Activated B cell treated with CpG ODN at 0.5 μM for 24 hours (primary cell): ENCODE results near the gene HOMEZ. TPM values are rescaled to one million over a fixed set of nuclear protein-coding genes. Genes with fewer than 3 reads are reported as not detected.
"Not testable (repeated sequence)": the region's sequence is repeated elsewhere in the genome, so short reads cannot be mapped to it uniquely, and the experiment has no call there.

Source experiments
- ATAC-seq: fragments of 200-7000 bp; cut with Tn5 transposase; one replicate; pipeline ENCODE4 v1.10.0; 2021; ENCODE audit warnings: low read depth, mild to moderate bottlenecking, moderate library complexity
- CTCF ChIA-PET: fragments of 350-600 bp; sonication (Branson Sonifier 250); formaldehyde crosslinking; loops from one replicate; lab custom pipeline; 2021; ENCODE audit warnings: antibody characterized with exemption; lab: Charles Lee
- POLR2A ChIA-PET: fragments of 350-600 bp; sonication (Branson Sonifier 250); formaldehyde crosslinking; loops from one replicate; lab custom pipeline; 2021; ENCODE audit warnings: antibody characterized with exemption; lab: Charles Lee
- DNase-seq: peaks from one replicate; pipeline ENCODE4 v3.0.0; 2022
- H3K27ac Mint-ChIP-seq: one replicate; pipeline ENCODE4 v1.8.0; 2020; ENCODE audit warnings: mixed read lengths
- H3K27me3 Mint-ChIP-seq: one replicate; pipeline ENCODE4 v1.8.0; 2021; ENCODE audit warnings: mixed read lengths
- H3K36me3 Mint-ChIP-seq: one replicate; pipeline ENCODE4 v1.8.0; 2021; ENCODE audit warnings: low read depth, mixed read lengths
- H3K4me1 Mint-ChIP-seq: one replicate; pipeline ENCODE4 v1.8.0; 2021; ENCODE audit warnings: mixed read lengths
- H3K4me3 Mint-ChIP-seq: one replicate; pipeline ENCODE4 v1.8.0; 2020; ENCODE audit warnings: mild to moderate bottlenecking, mixed read lengths
- H3K9me3 Mint-ChIP-seq: one replicate; pipeline ENCODE4 v1.8.0; 2020; ENCODE audit warnings: mixed read lengths
- CTCF ChIP-seq: fragments of 200-600 bp; IDR thresholded peaks from one replicate; pipeline ENCODE4 v1.8.0; 2022; ENCODE audit warnings: antibody characterized with exemption, mild to moderate bottlenecking
- intact Hi-C: fragments of 100-400 bp; cut with micrococcal nuclease; formaldehyde crosslinking; loops from one replicate; pipeline ENCODE4 v1.15.1; 2024
- total RNA-seq: library from RNA; stranded (reverse); gene quantifications from 2 replicates; pipeline ENCODE4 v1.2.3, GENCODE V29; 2022

Gene HOMEZ, protein sequence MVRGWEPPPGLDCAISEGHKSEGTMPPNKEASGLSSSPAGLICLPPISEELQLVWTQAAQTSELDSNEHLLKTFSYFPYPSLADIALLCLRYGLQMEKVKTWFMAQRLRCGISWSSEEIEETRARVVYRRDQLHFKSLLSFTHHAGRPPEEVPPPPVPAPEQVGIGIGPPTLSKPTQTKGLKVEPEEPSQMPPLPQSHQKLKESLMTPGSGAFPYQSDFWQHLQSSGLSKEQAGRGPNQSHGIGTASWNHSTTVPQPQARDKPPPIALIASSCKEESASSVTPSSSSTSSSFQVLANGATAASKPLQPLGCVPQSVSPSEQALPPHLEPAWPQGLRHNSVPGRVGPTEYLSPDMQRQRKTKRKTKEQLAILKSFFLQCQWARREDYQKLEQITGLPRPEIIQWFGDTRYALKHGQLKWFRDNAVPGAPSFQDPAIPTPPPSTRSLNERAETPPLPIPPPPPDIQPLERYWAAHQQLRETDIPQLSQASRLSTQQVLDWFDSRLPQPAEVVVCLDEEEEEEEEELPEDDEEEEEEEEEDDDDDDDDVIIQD
- 10.8 and 11.5 TPM in 2 replicates for total RNA-seq

- ChIA-PET POLR2A (interaction anchor here (0.6 to 3.4 kb wide), 7 partner anchors 9 to 449 kb away, joined by 3 to 44 read pairs (median 13); partner anchors contain the start of genes ACIN1, C14orf119, PABPN1 and PPP1R3E), CTCF (interaction anchor here (0.9 to 2.0 kb wide), 5 partner anchors 10 to 165 kb away, joined by 3 to 14 read pairs (median 6); no protein-coding TSS in a partner anchor)
- peaks cover 18% of the 10 kb centered on the region for H3K4me1 Mint-ChIP-seq
- DNase-seq (peak; percentile 97), ATAC-seq (peak; percentile 97)
- H3K36me3 Mint-ChIP-seq = peaks cover 7% of the 10 kb centered on the region
- no peaks in the 10 kb centered on the region for H3K9me3 Mint-ChIP-seq
- no peaks in the 10 kb centered on the region for H3K27me3 Mint-ChIP-seq
- H3K4me3 Mint-ChIP-seq = peak within 1 kb of the TSS; percentile 96
- H3K27ac Mint-ChIP-seq = peak within 1 kb of the TSS; percentile 90
- TF ChIP-seq CTCF = no peak
- intact Hi-C loops = loop anchor here (1.0 kb wide), 4 partner anchors 9 to 183 kb away; partner anchors contain the start of genes NGDN and PABPN1
These were observed at the start of gene HOMEZ for GRCh38 chr14:23286020-23286901. TSS of gene HOMEZ (minus strand) at chr14:23286132. CDS start at chr14:23285952, 180 bp downstream.

DNA sequence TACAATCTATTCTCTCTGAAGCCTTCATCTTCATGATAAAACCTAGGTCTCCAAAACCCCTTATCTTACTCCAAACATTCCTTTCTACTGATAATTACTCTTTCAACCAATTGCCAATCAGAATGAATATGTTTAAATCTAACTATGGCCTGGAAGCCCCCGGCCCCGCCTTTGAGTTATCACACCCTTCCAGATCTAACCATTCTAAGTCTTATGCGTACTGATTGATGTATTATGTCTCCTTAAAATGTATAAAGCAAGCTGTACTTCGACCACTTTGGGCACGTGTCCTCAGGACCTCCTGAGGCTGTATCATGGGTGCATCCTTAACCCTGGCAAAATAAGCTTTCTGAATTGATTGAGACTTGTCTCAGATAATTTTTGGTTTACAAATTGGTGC is 49.7 kb upstream of the HOMEZ start:
- Mint-ChIP-seq H3K4me3 (no peak overlapping the region), H3K27ac (no peak overlapping the region), H3K27me3 (peaks cover 33% of the 10 kb centered on the region), H3K4me1 (no peaks in the 10 kb centered on the region), H3K36me3 (peaks cover 2% of the 10 kb centered on the region), H3K9me3 (peaks cover 6% of the 10 kb centered on the region)
- CTCF ChIA-PET = interaction anchor here (0.6 to 1.2 kb wide), 4 partner anchors 40 to 267 kb away, joined by 3 to 4 read pairs (median 3); no protein-coding TSS in a partner anchor
- DNase-seq = no peak
- POLR2A ChIA-PET = interaction anchor here (0.5 kb wide), 1 partner anchor 43 kb away, joined by 5 read pairs; no protein-coding TSS in a partner anchor
- intact Hi-C loops = no loop called here
- no peak for ATAC-seq
- no peak for TF ChIP-seq CTCF

- ChIA-PET POLR2A (interaction anchor here (0.6 kb wide), 1 partner anchor 233 kb away, joined by 4 read pairs; no protein-coding TSS in a partner anchor), CTCF (interaction anchor here (1.7 to 2.9 kb wide), 3 partner anchors 52 to 233 kb away, joined by 5 to 13 read pairs (median 6); no protein-coding TSS in a partner anchor)
- Mint-ChIP-seq H3K4me1 (peaks cover 3% of the 10 kb centered on the region), H3K27ac (no peak overlapping the region), H3K4me3 (no peak overlapping the region), H3K9me3 (no peaks in the 10 kb centered on the region), H3K27me3 (no peaks in the 10 kb centered on the region), H3K36me3 (peaks cover 31% of the 10 kb centered on the region)
- DNase-seq (no peak), ATAC-seq (peak; percentile 73)
- intact Hi-C loops = loop anchor here (1.0 to 10.0 kb wide), 6 partner anchors 52 to 627 kb away; partner anchors contain the start of genes DHRS4 and NGDN
- TF ChIP-seq CTCF = peak; percentile 42
These were observed 42.2 kb upstream of the HOMEZ start for GRCh38 chr14:23327947-23328744.

DNA sequence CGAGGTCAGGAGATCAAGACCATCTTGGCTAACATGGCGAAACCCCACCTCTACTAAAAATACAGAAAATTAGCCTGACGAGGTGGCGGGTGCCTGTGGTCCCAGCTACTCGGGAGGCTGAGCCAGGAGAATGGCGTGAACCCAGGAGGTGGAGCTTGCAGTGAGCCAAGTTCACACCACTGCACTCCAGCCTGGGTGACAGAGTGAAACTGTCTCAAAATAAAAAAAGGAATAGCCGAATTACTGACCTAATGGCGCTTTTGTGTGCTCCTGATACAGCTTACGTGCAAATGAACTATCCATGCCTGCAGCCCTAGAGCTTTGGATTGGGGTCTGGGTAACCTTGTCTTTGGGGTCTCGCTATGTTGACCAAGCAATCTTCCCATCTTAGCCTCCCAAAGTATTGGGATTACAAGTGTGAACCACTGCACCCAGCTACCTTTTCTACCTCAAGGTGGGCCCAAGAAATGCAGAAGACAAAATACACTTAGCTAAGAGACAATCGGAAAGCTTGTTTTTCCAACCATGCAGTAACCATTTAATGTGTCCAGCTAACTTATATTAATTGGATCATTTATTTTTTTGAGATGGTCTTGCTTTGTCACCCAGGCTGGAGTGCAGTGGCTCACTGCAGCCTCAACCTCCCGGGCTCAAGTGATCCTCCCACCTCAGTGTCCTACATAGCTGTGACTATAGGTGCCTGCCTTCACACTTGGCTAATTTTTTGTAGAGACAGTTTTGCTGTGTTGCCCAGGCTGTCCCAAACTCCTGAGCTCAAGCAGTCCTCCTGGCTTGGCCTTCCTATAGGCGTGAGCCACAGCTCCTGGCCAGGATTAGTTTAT is 40.8 kb upstream of the HOMEZ start:
- intact Hi-C loops = loop anchor here (10.0 kb wide), 1 partner anchor 628 kb away; the partner anchor contains the start of gene DHRS4
- DNase-seq (no peak), ATAC-seq (no peak)
- Mint-ChIP-seq H3K36me3 (peaks cover 45% of the 10 kb centered on the region), H3K27me3 (no peaks in the 10 kb centered on the region), H3K4me3 (no peak overlapping the region), H3K4me1 (peaks cover 16% of the 10 kb centered on the region), H3K27ac (no peak overlapping the region), H3K9me3 (no peaks in the 10 kb centered on the region)
- CTCF ChIA-PET = interaction anchor here (0.9 to 2.9 kb wide), 6 partner anchors 11 to 236 kb away, joined by 3 to 13 read pairs (median 5); partner anchors contain the start of gene PPP1R3E
- no peak for TF ChIP-seq CTCF
- POLR2A ChIA-PET = interaction anchor here (0.8 to 1.8 kb wide), 4 partner anchors 17 to 26 kb away, joined by 3 to 9 read pairs (median 5); partner anchors contain the start of gene PPP1R3E

GRCh38 chr14:23325746-23326145 is 39.8 kb upstream of the HOMEZ start:
- H3K9me3 Mint-ChIP-seq, H3K27me3 Mint-ChIP-seq, DNase-seq, ATAC-seq, H3K27ac Mint-ChIP-seq, H3K4me3 Mint-ChIP-seq: not testable (repeated sequence)
- ChIA-PET POLR2A (interaction anchor here (1.8 kb wide), 1 partner anchor 23 kb away, joined by 9 read pairs; the partner anchor contains the start of gene PPP1R3E), CTCF (interaction anchor here (1.2 to 2.9 kb wide), 2 partner anchors 23 to 54 kb away, joined by 3 to 13 read pairs; partner anchors contain the start of gene PPP1R3E)
- Mint-ChIP-seq H3K4me1 (peaks cover 17% of the 10 kb centered on the region), H3K36me3 (peaks cover 47% of the 10 kb centered on the region)
- intact Hi-C loops = loop anchor here (10.0 kb wide), 1 partner anchor 629 kb away; the partner anchor contains the start of gene DHRS4
